GM18511 (cell line): ENCODE measurements around the gene MAMSTR.

ENCODE experiments used
- ATAC-seq: cut with Tn5 transposase; IDR thresholded peaks from one replicate; pipeline ENCODE4 v1.9.1; 2021; ENCODE audit warnings: mild to moderate bottlenecking, moderate library complexity; ENCODE audit not compliant: unreplicated experiment

MAMSTR gene

GRCh38 chr19:48746738-48747575 is 27.4 kb upstream of the MAMSTR start, which contains the start of gene IZUMO1:
Gene IZUMO1, minus strand, starts transcription at chr19:48746909. Its CDS starts 1,050 bp downstream, at chr19:48745859.
- no peak for ATAC-seq

GRCh38 chr19:48746110-48746509 is 26.6 kb upstream of the MAMSTR start:
- ATAC-seq = no peak

- ATAC-seq = no peak
These were observed 25.9 kb upstream of the MAMSTR start for GRCh38 chr19:48745208-48745995.

GRCh38 chr19:48742096-48742495 is 22.6 kb upstream of the MAMSTR start:
- ATAC-seq = no peak

- no peak for ATAC-seq
These were observed 21.8 kb upstream of the MAMSTR start for GRCh38 chr19:48741129-48741999.

- ATAC-seq = no peak
These were observed 20.8 kb upstream of the MAMSTR start, which contains the start of gene RASIP1 for GRCh38 chr19:48740164-48740972. Gene RASIP1, minus strand, starts transcription at chr19:48740610. Its CDS starts 328 bp downstream, at chr19:48740282.

- no peak for ATAC-seq
These were observed 20.1 kb upstream of the MAMSTR start for GRCh38 chr19:48739404-48740163.

GRCh38 chr19:48738557-48739403 is 19.3 kb upstream of the MAMSTR start:
- peak; percentile 68 for ATAC-seq

- ATAC-seq = no peak
These were observed 18.0 kb upstream of the MAMSTR start for GRCh38 chr19:48737360-48737998.

GRCh38 chr19:48735031-48735615 is 15.6 kb upstream of the MAMSTR start:
- ATAC-seq = no peak

GRCh38 chr19:48734625-48735024 is 15.1 kb upstream of the MAMSTR start:
- no peak for ATAC-seq

- ATAC-seq = no peak
These were observed 11.9 kb upstream of the MAMSTR start for GRCh38 chr19:48731452-48731851.

GRCh38 chr19:48728911-48729664 is 9.6 kb upstream of the MAMSTR start:
- no peak for ATAC-seq

GRCh38 chr19:48726556-48726955 is 7.0 kb upstream of the MAMSTR start:
- no peak for ATAC-seq

- no peak for ATAC-seq
These were observed 5.5 kb upstream of the MAMSTR start for GRCh38 chr19:48724796-48725753.
